Measurements from ENCODE around the gene A4GALT.
"Not testable (repeated sequence)": the region's sequence is repeated elsewhere in the genome, so short reads cannot be mapped to it uniquely, and the experiment has no call there.

Gene A4GALT, protein sequence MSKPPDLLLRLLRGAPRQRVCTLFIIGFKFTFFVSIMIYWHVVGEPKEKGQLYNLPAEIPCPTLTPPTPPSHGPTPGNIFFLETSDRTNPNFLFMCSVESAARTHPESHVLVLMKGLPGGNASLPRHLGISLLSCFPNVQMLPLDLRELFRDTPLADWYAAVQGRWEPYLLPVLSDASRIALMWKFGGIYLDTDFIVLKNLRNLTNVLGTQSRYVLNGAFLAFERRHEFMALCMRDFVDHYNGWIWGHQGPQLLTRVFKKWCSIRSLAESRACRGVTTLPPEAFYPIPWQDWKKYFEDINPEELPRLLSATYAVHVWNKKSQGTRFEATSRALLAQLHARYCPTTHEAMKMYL

DNA sequence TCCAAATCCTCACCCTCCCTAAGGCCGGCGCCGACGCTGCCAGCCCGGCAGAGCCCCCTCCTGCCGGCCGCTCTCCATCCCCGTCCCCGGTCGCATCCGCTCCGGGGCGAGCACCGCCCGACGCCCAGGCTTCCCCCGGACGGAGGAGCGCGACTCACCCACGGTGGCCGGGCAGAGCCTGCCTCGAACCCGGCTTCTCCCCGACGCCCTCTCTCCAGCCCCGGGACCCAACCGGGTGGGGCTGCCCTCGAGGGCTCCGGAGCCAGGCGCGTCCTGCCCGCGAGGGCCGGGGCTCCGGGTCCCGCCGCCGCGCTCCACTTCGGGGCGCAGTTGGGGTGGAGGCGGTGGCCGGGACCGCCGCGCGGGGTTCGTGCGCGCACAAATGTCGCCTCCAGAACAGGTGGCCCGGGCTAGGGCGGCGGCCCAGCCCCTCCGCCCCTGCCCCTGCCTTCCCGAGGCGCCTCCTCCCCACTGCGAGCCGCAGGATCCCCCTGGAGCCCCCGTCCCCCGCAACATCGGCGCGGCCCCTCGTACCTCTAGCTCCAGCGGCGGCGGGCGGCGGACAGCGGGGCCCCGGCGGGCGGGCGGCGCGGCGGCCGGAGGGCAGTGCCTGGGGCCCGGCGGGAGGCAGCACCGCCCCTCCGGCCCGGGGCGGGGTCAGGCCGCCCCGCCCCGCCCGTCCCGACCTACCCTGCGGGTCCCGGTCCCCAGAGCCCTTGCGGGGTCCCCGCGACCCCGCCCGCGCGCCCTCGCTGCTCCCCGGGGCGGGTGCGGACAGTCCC is at the start of gene A4GALT:
A4GALT (minus strand) TSS at position 608 of the 782 bp plus-strand sequence. CDS start 26,919 bp downstream, outside the sequence.
- no peak for DNase-seq

DNA sequence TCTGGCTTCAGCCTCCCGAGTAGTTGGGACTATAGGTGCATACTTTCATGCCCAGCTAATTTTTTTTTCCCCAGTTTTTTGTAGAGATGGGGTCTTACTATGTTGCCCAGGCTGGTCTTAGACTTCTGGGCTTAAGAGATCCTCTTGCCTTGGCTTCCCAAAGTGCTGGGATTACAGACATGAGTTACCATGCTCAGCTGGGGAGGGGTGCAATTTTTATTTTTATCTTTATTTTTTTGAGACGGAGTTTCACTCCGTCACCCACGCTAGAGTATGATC is 49.7 kb upstream of the A4GALT start:
- DNase-seq, result no peak

DNA sequence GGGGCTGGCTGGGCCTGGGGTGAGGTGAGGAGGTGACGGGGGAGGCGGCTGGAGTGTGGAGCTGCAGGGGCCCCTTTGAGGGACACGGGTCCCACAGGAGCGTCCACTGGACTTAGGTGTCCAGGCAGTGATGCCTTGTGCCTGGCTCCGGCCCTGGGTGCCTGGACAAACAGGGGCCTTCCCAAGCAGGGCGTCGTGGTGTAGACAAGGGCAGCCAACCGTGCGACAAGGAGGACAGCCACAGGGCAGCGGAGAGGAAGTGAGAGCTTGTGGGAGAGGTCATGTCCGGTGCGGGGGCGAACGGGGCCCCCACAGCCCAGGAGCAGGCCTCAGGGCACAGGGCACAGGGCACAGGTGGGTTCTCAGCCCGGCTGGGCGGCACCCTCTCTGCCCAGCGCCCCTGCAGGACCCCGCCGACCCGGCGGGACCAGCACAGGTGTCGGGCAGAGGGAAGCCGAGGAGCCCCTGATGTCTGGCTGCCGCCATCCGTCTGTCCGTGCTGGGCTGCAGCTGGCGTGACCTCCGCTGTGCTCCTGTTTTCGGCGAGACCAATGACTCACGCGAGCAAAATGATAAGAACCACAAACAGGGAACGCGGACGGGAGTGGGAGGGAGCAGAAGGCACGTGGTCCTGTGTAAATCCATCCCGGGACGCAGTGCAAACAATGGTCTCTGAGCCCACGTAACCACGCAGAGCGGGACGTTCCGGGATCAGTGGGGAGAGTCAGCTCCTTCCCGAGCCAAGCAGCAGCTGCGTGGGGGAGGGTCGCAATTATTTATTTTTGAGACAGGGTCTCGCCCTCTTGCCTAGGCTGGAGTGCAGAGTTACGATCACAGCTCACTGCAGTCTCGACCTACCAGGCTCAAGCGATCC is 49.1 kb upstream of the A4GALT start:
- DNase-seq, result no peak

DNA sequence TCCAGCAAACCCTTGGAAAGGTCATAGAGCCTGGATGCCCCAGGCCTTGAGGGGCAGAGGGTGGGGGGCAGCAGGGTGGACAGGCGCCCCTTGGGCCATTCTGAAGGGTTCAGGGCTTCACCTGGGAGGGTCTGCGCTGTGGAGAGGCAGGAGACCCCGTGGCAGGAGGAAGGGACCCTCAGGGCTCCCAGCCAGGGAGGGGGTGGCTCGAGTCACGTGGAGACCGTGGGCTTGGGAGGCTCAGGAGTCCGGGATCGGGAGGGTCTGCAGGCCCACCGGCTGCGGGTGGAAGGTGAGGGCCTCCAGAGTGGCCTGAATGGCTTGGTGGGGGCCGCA is 48.5 kb upstream of the A4GALT start:
- no peak for DNase-seq

DNA sequence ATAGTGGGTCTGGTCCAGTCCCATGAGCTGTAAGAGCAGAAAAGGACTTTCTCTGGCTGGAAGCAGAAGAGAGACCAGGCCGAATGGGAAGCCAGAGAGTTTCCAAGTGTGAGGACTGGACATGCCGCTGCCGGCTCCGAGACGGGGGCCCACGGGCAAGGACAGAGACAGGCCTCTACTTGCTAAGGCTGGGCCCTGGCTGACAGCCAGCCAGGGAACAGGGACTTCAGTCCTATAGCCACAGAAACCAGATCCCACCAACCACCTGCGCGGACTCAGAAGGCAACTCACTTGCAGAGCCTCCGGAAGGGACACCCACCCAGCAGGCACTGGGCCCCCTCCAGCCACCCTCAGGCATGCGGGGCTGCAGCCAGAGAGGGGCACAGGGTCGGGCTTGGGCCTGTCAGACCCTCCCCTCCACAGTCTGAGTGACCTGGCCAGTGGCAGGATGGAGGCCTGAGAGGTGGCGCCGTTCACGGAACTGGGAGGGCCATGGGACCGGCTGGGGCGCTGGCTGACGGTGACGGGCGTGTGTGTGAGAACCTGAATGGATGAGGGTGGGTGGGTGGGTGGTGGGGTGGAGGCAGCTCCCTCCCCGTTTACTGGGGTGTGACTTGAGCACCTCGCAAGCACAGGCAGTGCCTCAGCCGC is 47.8 kb upstream of the A4GALT start:
- DNase-seq, result no peak

DNA sequence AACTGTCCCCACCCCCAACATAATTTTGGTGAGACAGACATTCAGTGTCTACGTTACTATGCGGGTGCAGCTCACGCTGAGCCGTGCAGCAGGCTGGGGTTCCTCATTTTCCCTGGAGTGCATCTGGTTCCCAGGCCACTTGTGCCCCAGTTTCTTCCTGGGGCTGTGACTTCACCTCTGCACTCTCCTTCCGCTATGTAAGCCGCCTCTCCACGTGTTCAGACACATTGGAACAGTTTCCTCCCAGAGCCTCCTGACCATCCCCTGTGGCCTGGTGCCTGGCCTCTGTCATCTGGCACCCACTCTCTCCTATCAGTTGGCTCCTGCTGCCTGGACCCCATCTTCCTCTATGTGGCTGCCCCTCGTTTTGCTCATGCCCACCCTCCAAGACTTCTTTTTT is 46.2 kb upstream of the A4GALT start:
- no peak for DNase-seq

DNA sequence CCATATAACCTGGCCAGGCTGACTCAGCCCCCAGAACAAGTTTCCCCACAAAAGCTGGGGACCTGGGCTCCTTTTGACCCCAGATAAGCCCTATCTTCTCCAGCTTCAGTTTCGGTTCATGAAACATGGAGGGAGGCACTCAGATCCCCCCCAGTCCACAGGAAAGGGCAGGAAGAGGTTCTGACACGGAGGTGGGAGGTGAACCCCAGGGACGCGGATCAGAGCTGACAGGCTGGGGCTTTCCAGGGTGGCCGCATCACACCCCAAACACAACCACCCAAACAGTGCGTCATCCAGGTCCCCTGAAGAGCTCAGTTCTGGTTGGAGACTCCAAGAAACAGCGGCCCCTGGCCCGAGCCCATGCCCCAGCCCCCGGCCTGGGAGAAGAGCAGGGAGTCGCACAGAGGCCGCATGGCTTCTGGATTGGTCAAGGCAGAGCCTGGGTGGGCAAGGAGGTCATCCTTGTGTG is 44.3 kb upstream of the A4GALT start:
- DNase-seq, result no peak

DNA sequence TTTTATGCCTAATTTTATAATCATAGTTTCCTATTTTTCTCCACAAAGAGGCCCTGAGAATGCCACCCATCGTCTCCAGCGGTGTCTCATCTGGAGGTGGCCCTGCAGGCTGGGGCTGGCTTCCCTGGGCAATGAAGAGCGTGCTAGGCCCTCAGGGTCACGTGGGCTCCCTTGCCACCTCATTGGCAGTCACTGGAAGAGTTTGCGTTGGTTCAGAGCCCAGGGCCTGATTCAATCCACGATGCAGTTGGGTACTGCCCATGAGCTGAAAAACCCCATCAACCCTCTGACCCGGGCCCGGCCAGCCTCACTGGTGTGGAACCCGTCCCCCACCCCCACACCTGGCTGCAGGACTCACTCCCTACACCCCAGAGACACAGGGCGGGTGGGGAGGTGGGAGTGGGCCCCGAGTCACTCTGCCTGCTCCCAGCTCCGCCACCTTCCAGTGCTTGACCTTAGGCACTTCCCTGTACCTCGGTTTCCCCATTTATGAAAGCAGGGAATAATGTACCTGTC is 43.4 kb upstream of the A4GALT start:
- no peak for DNase-seq

DNA sequence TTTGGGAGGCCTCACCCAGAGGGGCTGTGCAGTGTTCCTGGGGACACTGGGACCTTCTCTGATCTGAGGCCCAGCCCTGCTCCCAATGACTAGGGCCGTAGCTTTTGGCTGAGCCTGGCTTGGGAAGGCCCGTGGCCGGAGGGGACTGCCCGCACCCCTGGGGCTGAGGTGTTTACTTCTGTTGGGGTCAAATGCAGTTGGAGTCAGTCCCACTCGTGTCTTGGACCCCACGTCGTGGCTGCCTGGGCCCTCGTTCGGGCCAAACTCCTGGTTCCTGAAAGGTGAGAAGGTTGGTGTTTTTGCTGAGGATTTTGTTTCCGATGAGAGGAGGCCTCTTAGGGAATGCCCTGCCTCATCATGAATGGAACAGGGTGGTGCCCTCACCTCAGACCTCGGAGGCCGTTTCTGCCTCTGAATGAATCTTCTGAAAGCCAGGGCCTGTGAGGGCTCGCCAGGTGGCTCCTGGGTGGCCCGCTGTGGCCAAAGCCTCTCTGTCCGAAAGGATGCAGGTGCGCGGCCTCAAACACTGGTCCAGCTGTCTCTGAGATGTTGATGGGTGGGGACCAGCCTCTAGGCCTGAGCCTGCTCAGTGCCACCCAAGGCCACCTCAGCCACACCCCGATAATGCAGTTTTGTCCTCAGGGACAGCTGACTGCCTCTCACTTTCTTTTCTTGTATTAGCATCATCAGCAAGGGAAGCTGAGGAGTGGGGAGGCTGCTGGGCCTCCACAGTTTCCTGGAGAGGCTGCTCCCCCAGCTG is 40.3 kb upstream of the A4GALT start:
- DNase-seq, result no peak

DNA sequence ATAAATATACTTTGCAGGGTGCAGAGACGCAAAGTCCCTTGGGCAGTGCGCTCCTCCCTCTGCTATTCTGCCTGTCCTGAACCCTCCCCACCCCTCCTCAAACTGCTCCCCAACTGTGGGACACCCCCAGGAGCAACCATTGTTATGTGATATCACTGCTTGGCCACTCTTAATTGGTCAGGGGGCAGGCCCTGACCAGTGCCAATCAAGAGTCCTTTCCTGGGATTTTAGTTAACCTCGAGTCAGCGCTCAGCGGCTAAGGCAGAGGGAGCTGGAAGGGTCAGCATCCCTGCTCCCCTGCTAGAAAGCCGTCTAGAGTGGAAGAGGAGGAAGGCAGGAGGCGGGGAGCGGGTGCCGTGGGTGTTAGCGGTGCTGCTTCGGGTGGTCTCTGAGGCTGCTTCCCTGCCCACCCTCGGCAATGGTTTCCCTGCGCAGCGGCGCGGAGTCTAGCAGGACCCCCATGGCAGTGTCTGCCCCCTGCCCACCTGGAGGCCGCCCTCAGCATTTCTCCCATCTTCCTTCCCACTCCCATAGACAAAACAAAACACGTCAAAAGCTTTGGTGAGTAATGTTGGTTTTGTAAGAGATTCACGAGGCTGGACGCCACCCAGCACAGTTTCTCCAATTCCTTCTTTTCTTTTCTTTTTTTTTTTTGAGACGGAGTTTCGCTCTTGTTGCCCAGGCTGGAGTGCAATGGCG is 38.4 kb upstream of the A4GALT start:
- no peak for DNase-seq

DNA sequence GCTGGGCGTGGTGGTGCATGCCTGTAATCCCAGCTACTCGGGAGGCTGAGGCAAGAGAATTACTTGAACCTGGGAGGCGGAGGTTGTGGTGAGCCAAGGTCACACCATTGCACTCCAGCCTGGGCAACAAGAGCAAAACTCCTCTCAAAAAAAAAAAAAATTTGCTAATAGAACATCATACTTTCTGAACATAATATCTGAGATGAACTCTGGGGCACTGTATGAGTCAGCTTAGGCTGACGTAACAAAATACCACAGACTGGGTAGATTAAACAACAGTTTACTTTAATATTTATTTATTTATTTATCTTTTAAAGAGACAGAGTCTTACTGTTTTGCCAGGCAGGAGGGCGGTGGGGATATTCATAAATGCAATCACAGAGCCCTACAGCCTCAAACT is 34.9 kb upstream of the A4GALT start:
- DNase-seq, result not testable (repeated sequence)

DNA sequence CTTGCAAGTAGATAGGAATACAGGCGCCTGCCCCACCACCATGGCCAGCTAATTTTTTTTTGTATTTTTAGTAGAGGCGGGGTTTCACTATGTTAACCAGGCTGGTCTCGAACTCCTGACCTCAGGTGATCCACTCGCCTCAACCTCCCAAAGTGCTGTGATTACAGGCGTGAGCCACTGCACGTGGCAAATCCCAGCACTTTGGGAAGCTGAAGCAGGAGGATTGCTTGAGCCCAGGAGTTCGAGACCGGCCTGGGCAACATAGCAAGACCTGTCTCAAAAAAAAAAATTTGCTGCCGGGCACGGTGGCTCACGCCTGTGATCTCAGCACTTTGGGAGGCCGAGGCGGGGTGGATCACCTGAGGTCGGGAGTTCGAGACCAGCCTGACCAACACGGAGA is 34.5 kb upstream of the A4GALT start:
- DNase-seq, result not testable (repeated sequence)

DNA sequence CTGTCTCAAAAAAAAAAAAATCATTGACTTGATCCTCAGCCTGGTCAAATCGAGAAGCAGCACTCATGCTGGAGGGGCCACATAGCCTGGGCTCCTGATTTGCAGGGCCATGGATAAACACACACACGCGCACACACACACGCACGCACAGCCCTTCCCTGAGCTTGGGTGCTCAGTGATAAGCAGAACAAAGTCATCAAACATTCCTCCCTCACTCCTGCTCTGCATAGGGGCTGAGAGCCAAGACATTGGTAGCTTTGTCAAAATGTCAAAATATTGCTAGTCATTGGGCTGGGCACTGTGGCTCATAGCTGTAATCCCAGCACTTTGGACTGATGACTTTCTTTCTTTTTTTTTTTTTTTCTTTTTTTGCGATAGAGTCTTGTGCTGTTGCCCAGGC is 34.0 kb upstream of the A4GALT start:
- no peak for DNase-seq

DNA sequence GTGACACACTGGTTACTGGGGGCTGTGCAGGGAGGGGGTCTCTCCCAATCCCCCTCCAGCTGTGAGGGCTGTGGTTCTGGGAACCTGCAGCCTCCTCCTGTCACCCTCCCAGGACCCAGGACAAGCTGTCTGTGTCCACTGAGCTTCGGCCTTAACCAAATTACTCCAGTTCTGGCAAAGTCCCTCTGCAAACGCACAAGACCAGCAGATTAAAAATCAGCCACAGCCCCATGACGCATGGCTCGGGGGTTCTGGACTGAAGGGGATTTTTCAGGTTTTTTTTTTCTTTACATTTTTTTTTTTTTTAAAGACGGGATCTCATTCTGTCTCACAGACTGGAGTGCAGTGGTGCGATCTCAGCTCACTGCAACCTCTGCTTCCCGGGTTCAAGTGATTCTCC is 32.2 kb upstream of the A4GALT start:
- DNase-seq, result no peak

DNA sequence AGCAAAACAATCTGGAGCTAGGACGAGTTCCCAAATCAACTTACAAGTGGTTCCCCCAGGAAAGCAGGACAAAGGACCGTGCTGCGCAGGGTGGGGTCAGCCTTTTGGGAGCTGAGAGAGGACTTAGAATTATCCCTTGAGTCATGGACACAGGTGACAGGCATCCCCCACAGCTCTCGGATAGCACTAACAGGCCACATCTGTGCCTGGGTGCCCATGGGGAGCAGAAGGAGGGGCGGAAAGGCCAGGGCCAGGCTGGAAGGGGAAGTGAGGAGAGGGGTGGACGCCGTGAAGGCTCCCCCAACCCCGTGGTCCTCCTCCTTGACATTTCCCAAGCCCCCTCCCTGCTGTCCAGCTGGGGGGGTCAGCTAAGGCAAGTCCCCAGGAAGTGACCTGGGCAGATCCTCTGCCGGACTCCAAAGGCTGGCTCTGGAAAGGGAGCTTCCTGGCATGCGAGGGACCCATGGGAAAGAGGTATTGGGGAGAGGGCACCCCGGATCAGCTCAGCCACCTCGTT is 31.6 kb upstream of the A4GALT start:
- no peak for DNase-seq

DNA sequence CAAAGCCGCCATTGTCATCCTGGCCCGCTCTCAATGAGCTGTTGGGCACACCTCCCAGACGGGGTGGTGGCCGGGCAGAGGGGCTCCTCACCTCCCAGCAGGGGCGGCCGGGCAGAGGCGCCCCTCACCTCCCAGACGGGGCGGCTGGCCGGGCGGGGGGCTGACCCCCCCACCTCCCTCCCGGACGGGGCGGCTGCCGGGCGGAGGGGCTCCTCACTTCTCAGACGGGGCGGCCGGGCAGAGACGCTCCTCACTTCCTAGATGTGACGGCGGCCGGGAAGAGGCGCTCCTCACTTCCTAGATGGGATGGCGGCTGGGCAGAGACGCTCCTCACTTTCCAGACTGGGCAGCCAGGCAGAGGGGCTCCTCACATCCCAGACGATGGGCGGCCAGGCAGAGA is 29.8 kb upstream of the A4GALT start:
- not testable (repeated sequence) for DNase-seq

DNA sequence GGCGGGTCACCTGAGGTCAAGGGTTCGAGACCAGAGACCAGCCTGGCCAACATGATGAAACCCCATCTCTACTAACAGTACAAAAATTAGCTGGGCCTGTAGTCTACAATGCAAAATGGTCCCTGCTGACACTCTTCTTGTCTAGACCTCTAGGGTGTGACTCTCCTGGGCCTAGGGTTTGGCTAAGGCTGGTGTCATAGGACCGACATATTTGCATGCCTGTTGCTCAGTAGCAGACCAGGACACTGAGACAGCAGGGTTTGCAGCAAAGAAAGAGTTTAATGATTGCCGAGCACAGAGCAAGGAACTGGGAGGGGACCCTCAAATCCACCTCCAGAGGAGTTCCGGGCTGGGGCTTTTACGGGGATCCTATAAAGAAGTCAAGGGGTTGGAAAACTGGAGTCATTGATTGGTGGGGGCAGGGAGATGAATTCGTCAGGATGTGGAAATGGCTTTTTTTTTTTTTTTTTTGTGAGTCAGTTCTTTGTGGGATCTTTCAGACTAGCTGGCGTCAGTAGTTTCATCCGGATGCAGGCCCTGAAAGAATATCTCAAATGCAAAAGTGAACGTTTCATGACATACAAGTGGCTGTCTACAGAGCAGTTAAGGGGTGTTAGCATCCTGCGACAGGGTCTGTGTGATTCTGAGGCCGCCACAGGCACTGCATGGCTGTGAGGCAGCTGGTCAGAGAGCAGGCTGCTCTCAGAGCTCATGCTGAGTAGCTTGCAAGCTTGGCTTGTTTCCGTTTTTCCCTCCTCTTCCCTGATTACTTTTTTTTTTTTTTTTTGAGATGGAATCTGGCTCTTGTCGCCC is 27.2 kb upstream of the A4GALT start:
- no peak for DNase-seq

DNA sequence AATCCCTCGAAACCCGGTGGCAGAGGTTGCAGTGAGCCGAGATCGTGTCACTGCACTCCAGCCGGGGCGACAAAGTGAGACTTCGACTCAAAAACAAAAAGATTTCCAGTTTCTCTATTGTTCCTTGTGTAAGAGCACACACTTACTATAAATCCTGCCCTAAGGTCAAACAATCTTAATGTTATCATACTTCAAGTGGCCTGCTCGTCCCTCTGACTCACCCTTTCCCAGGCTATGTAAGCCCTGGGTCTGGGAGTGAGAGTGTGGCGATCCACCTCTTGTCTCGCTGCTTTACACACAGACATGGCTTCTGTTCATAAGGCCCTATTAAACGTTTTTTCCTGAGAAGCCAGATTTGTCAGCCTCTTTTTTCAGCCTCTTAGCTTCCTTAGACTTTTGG is 24.4 kb upstream of the A4GALT start:
- no peak for DNase-seq

DNA sequence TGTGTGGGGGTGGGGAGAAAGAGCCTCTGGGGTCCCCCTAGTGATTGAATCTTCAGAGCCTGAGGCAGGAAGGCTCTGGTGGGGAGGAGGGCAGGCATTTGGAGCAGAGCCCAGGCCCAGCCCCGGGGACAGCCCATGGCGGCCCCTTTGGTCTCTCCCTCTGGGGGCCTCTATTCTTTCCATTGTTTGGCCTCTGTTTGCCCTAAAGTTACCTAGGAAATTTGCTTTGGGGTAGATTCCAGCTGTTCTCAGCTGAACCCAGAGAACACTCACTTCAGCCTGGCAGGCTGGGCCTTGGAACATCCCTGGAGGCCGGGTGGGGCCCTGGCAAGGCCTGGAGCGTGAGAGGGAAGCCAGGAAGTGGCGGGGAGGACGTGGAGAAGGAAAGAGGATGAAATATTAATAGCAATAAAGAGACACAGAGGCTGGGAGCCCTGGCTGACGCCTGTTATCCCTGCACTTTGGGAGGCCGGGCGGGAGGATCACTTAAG is 22.9 kb upstream of the A4GALT start:
- DNase-seq, result no peak

DNA sequence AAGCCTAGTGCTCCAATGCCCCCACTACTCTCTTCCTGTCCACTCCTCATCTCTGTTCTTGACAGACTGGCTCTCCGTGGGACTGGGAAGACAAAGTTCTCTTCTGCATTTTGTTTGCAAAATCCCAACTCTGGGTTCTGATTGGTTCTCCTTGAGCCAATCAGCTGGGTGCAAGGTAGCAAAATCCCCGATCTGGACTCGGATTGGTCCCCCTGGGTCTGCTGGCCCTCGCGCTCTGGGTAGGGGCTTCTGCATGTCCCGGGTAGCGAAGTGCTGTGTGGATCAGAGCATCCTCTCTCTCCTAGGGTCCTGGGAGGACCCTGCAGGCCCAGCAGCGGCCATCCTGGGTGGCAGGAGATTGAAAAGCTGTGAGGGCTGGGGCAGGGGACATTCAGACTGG is 22.3 kb upstream of the A4GALT start:
- no peak for DNase-seq

All from NCI-H526 treated with DMSO at 0.1 percent for 48 hours (cell line).